ENCODE results near the gene S100Z. TPM values are rescaled to one million over a fixed set of nuclear protein-coding genes. Genes with fewer than 3 reads are reported as not detected.

The S100Z gene
- total RNA-seq, 2 experiments from 2014 or later = 0.36 to 0.81 TPM

- intact Hi-C loops (cut with micrococcal nuclease) = no loop called here
- no peak overlapping the region for H3K4me3 Mint-ChIP-seq
- no peaks in the 10 kb centered on the region for H3K4me1 Mint-ChIP-seq (ENCODE audit: low read depth)
- H3K27me3 Mint-ChIP-seq = peaks cover 16% of the 10 kb centered on the region
- ChIA-PET POLR2A (interaction anchor here (0.6 kb wide), 1 partner anchor 85 kb away, joined by 3 read pairs; no protein-coding TSS in a partner anchor), CTCF (interaction anchor here (0.7 kb wide), 1 partner anchor 161 kb away, joined by 3 read pairs; no protein-coding TSS in a partner anchor)
- H3K9me3 Mint-ChIP-seq = no peaks in the 10 kb centered on the region
- DNase-seq = no peak
- no peak for ATAC-seq
- no peak overlapping the region for H3K27ac Mint-ChIP-seq
- no peaks in the 10 kb centered on the region for H3K36me3 Mint-ChIP-seq (ENCODE audit: low read depth)
- TF ChIP-seq CTCF (IDR thresholded peaks at IDR 0.05) = no peak
Measured at GRCh38 chr5:76947082-76947503, 97.3 kb downstream of the S100Z start.

GRCh38 chr5:76952795-76953536, 103.2 kb downstream of the S100Z start, which contains the start of gene CRHBP:
CRHBP (plus strand) TSS chr5:76953045; CDS start chr5:76953135, 90 bp downstream.
- no peak for TF ChIP-seq CTCF (IDR thresholded peaks at IDR 0.05)
- Mint-ChIP-seq H3K9me3 (no peaks in the 10 kb centered on the region), H3K27me3 (peaks cover 42% of the 10 kb centered on the region), H3K27ac (no peak within 1 kb of the TSS), H3K4me3 (peak within 1 kb of the TSS; percentile 21), H3K4me1 (ENCODE audit: low read depth) (peaks cover 3% of the 10 kb centered on the region), H3K36me3 (ENCODE audit: low read depth) (no peaks in the 10 kb centered on the region)
- no peak for ATAC-seq
- CTCF ChIA-PET = interaction anchor here (1.0 kb wide), 1 partner anchor 75 kb away, joined by 4 read pairs; no protein-coding TSS in a partner anchor
- POLR2A ChIA-PET = no interaction called here
- DNase-seq = no peak
- intact Hi-C loops (cut with micrococcal nuclease) = no loop called here

GRCh38 chr5:76953551-76954382, 104.0 kb downstream of the S100Z start:
- Mint-ChIP-seq H3K9me3 (no peaks in the 10 kb centered on the region), H3K4me3 (peak overlapping the region; percentile 21), H3K27me3 (peaks cover 41% of the 10 kb centered on the region), H3K36me3 (ENCODE audit: low read depth) (no peaks in the 10 kb centered on the region), H3K4me1 (ENCODE audit: low read depth) (peaks cover 3% of the 10 kb centered on the region), H3K27ac (no peak overlapping the region)
- intact Hi-C loops (cut with micrococcal nuclease) = no loop called here
- POLR2A ChIA-PET = no interaction called here
- ATAC-seq (peak; percentile 13), DNase-seq (no peak)
- TF ChIP-seq CTCF (IDR thresholded peaks at IDR 0.05) = no peak
- CTCF ChIA-PET = no interaction called here

GRCh38 chr5:76954383-76954763, 104.6 kb downstream of the S100Z start:
- ATAC-seq = no peak
- Mint-ChIP-seq H3K27ac (no peak overlapping the region), H3K36me3 (ENCODE audit: low read depth) (no peaks in the 10 kb centered on the region)

More at GRCh38 chr5:76954383-76954763, 104.6 kb downstream of the S100Z start:
- Mint-ChIP-seq H3K27me3 (peaks cover 39% of the 10 kb centered on the region), H3K4me3 (peak overlapping the region; percentile 21), H3K4me1 (ENCODE audit: low read depth) (peaks cover 5% of the 10 kb centered on the region), H3K9me3 (no peaks in the 10 kb centered on the region)
- no peak for DNase-seq
- intact Hi-C loops (cut with micrococcal nuclease) = no loop called here
- ChIA-PET POLR2A (no interaction called here), CTCF (no interaction called here)
- TF ChIP-seq CTCF (IDR thresholded peaks at IDR 0.05) = no peak
